Measurements from ENCODE around the gene RRM2. TPM values are rescaled to one million over a fixed set of nuclear protein-coding genes. Genes with fewer than 3 reads are reported as not detected.

The RRM2 gene
- total RNA-seq, 1 experiment from 2014 or later: 163 TPM

DNA sequence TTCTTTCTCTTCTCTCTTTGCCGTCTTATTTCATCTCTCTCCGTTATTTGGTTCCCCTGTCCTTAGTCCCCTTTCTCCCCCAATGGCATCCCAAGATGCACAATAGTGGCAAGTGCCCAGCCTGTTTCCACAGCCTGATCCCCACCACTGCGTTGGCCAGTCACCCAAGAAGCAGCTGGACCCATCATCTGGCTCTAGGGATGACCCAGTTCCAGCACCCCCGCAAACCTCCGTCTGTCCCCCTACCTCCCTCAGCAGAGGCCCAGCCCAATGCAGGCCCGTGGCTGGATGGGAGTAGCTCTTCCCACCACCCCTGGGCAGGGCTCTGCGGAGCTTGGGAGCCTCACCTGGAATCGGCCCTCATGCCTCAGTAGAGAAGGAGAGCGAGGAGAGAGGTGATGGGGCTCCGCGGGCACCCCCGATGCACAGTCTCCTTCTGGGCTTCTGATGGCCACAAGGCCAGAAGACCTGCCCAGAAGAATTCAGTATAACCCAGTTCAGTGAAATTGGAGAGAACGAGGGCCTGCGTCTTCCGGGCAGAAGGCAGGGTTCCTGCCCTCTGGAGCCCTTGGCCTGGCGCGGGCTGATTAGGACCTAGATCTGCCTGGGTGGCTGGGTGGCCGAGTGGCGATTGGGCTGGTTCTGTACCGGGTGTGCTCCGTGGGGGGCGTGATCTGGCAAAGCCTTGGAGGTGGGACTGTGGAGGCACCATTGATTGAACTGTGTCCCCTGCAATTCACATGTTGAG is 50.9 kb downstream of the RRM2 start:
- Histone ChIP-seq H3K4ac (ENCODE audit: low read depth, low read length) (no peak overlapping the region), H3K4me1 (ENCODE audit: insufficient read depth, low read length) (no peaks in the 10 kb centered on the region), H4K8ac (replicated peaks; ENCODE audit: insufficient read length, low read depth, low read length) (no peak overlapping the region), H2AK5ac (ENCODE audit: insufficient read length, low read length) (no peak overlapping the region), H3K27ac (ENCODE audit: insufficient read length, low read depth, low read length) (no peak overlapping the region), H3K9ac (ENCODE audit: extremely low read depth, insufficient read length, low read length) (no peak overlapping the region), H2BK20ac (ENCODE audit: low read depth, low read length, poor library complexity, severe bottlenecking) (no peak overlapping the region), H2BK5ac (ENCODE audit: insufficient read length, low read length) (no peak overlapping the region), H4K20me1 (ENCODE audit: control insufficient read depth, insufficient read depth, insufficient read length) (peaks cover 3% of the 10 kb centered on the region), H2BK120ac (ENCODE audit: low read depth, low read length, poor library complexity, severe bottlenecking) (no peak overlapping the region), H3K27me3 (ENCODE audit: insufficient read depth, low read length) (no peaks in the 10 kb centered on the region), H3K79me2 (ENCODE audit: insufficient read depth, low read length) (no peaks in the 10 kb centered on the region), H3K4me2 (ENCODE audit: insufficient read depth, insufficient read length, low read length) (no peak overlapping the region), H3K14ac (ENCODE audit: insufficient read depth, low read length) (no peak overlapping the region), H4K91ac (ENCODE audit: insufficient read length, low read depth, low read length) (no peak overlapping the region), H3T11ph (ENCODE audit: low read length) (no peak overlapping the region), H3K9me3 (ENCODE audit: control insufficient read depth, low read depth, low read length) (no peaks in the 10 kb centered on the region), H3K18ac (ENCODE audit: insufficient read length, low read depth, low read length) (no peak overlapping the region), H4K5ac (ENCODE audit: insufficient read length, low read depth, low read length) (no peak overlapping the region), H3K79me1 (ENCODE audit: insufficient read depth, low read depth, low read length, poor library complexity, severe bottlenecking) (no peaks in the 10 kb centered on the region), H3K23ac (ENCODE audit: insufficient read length, low read depth, low read length) (no peak overlapping the region), H2AFZ (ENCODE audit: low read length) (no peak overlapping the region), H3K56ac (ENCODE audit: insufficient read length, low read depth, low read length) (no peak overlapping the region), H2BK12ac (ENCODE audit: insufficient read length, low read depth, low read length) (no peak overlapping the region), H2BK15ac (ENCODE audit: low read depth, low read length) (no peak overlapping the region), H3K23me2 (ENCODE audit: insufficient read length, low read depth, low read length, poor library complexity, severe bottlenecking) (no peaks in the 10 kb centered on the region)
- no CpG with 5 or more reads among the region's 22 CpGs for WGBS (ENCODE audit: extremely low coverage, insufficient read length, low lambda C conversion rate)
- no peaks in the 10 kb centered on the region; the same call in none of the 2 replicates for H3K27me3 Mint-ChIP-seq (ENCODE audit: low read depth)
- no peak for DNase-seq
- H3K4me1 Mint-ChIP-seq: peaks cover 15 to 22% of the 10 kb centered on the region in 2 experiments
- H3K36me3 Mint-ChIP-seq (ENCODE audit: insufficient read depth in 1 of 3, low read depth in 3 of 3): no peaks in the 10 kb centered on the region; a peak in 1 of 7 replicates
- no peak overlapping the region for H3K4me3 Mint-ChIP-seq
- no peaks in the 10 kb centered on the region; a peak in 1 of 5 replicates for H3K9me3 Mint-ChIP-seq
- peak overlapping the region in 1 of 3 experiments; percentile 2; a peak in 1 of 7 replicates for H3K27ac Mint-ChIP-seq
- TF ChIP-seq, protein P1, sequence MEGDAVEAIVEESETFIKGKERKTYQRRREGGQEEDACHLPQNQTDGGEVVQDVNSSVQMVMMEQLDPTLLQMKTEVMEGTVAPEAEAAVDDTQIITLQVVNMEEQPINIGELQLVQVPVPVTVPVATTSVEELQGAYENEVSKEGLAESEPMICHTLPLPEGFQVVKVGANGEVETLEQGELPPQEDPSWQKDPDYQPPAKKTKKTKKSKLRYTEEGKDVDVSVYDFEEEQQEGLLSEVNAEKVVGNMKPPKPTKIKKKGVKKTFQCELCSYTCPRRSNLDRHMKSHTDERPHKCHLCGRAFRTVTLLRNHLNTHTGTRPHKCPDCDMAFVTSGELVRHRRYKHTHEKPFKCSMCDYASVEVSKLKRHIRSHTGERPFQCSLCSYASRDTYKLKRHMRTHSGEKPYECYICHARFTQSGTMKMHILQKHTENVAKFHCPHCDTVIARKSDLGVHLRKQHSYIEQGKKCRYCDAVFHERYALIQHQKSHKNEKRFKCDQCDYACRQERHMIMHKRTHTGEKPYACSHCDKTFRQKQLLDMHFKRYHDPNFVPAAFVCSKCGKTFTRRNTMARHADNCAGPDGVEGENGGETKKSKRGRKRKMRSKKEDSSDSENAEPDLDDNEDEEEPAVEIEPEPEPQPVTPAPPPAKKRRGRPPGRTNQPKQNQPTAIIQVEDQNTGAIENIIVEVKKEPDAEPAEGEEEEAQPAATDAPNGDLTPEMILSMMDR (conservative IDR thresholded peaks at IDR 0.05): no peak
